GM21737 (cell line): ENCODE results near the gene GRM7.

Experiments
- ATAC-seq: cut with Tn5 transposase; IDR thresholded peaks from one replicate; pipeline ENCODE4 v1.9.1; 2021; ENCODE audit warnings: mild to moderate bottlenecking, moderate library complexity; ENCODE audit not compliant: unreplicated experiment

GRM7 gene

GRCh38 chr3:7215706-7216105 lies 354.8 kb downstream of the GRM7 start:
- no peak for ATAC-seq

DNA sequence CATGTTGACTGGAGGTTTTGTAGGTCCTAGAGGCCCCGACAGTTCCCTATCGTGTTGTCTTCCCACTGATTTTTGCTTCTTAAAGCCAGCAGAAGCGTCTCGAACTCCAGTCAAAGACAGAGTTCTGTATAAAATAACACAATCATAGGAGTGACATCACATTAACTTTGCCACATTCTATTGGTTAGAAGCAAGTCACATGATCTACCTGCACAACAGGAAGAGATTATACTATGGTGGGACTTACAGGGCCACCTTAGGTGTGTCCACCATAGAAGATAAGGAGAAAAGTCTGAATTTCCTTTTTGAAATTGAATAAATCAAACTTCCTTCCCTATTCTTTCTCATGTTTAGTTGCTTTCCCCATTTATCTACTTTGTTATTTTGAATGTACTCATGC lies 365.5 kb downstream of the GRM7 start:
- no peak for ATAC-seq

- no peak for ATAC-seq
Measured at GRCh38 chr3:7238565-7239295, 377.8 kb downstream of the GRM7 start.

DNA sequence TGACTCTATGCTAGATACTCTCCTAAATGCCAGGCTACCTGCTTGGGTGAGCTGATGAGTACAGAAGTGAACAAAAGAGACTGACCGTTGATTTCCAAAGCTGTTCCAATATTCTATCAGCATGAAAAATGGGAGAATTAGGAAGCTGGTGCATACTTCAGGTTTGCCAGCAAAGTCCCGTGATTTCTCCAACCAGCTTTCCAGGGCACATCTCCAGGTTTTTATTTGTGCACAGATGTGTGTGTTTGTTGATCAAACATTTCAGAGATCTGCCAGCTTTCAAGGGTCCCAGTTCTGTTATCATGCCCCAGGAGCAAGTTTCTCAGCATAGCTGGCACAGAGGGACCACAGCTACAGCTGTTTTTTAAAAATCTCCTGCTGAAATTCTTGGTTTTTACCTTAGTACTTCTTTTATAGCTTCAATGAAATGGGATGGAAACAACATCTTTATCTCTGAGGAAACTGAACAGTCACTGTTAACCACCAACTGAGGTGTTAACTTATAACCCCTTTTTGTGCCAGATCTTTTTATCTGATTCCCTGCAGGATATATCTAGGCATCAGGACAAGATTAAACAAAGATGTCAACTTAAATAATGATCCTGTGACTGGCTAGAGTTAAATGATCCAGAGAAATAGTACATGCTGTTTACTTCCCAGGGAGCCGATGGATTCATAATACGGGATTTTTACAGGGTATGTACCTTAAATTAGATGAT lies 380.8 kb downstream of the GRM7 start:
- no peak for ATAC-seq

DNA sequence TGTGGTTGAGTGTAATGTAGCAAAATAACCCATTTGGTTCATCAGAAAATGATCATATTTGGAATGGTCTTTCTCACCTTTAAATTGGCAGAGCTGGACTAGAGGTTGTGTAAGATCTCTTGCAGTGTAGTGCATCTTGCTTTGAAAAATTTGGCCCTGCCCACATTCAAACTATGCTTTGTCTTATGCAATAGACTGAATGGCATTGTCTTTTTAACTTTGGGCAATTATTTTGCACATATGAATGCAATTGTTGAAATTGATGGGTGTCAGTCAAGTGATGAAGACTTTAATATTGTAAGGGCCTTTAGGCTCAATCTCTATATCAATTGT lies 381.4 kb downstream of the GRM7 start:
- ATAC-seq: no peak

DNA sequence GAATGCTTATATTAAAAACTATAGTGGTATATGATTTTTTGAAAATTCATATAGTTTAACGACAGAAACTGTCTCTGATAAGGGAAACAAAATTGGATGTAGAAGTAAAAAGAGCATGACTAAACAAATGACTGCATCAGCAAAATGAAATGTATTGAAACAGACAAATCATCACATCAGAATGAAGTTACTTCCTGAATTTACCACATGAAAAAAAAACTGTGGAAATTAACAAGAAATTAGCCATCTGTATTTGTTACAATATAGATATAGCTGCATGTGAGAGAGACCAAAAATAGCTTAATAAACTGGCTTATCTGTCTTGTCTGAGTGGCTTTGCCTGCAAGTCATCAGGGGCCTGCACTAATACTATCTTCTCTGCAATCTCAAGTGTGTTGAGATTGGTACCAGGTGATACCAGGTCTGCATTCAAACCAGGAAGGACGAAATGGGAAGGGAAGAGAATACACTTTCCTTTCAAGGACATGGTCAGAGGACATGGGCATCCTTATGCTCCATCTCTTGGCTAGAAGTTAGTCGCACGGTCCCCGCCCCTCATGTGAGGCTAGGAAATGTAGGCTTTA lies 388.7 kb downstream of the GRM7 start:
- ATAC-seq: no peak

- no peak for ATAC-seq
Measured at GRCh38 chr3:7254251-7254650, 393.3 kb downstream of the GRM7 start.

DNA sequence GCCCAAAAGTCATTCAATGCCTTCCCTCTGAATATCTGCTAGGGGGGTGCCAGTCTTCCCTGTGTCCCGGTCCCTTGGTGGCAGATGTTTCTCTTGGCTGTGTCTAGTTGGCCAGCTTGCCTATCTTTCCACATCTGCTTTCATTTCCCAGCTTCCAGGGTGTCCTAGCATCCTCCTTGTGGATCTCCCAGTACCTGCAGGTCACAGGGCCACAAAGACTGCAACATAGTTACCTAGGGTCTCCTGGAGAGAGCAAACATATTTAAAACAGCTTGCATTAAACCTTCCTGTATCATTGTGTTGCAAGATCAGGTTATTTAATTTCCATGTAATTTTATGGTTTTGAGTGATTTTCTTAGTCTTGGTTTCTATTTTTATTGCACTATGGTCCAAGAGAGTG lies 400.1 kb downstream of the GRM7 start:
- ATAC-seq: no peak

DNA sequence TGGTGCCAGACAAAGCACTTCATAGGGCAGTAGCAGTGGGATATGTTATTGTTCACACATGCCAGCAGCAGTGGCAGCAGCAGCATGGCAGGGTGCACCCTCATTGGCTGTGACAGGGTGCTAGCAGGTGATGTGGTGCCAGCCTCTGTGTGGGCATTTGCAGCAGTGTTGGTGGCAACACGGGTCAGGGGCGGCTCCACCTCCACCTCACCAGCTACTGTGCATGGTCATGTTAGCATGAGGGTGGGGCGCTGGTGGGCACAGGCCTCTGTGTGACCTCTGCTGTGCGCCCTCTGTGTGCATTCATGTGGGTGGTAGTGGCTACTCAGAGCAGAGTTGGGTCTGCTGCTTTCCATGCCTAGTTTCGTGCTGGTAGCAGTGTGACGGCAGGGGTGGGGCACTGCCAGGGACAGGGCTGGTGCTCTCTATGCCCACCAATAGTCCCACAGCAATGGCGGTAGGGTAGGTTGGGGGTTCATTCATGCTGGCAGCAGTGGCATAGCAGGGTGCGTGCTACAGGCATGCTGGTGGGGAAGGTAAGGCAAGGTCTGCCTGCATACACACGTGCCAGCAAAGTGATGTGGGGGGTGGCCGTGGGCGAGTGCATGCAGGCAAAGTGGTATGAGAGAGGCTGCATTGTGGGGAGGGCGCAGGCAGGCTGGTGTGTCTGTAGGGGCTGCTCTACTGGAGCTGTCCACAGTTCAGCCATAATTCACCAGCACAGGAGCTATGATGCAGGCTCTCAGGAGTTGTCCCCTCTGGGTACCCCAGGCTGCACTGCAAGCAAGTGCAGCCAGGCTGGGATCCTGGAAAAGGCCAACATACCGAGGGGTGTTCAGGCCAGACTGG lies 402.7 kb downstream of the GRM7 start:
- no peak for ATAC-seq

DNA sequence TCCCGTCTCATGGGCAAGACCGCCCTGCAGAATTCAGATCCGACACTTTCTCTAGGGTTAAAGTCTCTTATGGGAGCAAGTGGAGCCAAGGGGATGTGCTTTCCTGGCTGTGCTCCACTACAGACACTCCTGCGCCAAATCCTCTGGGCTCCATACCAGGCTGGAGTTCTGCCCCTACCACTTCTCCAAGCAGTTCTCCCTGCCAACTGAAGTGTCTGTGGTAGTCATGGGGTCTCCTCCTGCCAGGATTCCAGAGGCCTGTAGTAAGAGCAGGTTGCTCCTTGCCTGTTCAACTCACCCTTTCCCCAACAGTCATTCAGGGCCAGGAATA lies 403.2 kb downstream of the GRM7 start:
- no peak for ATAC-seq

DNA sequence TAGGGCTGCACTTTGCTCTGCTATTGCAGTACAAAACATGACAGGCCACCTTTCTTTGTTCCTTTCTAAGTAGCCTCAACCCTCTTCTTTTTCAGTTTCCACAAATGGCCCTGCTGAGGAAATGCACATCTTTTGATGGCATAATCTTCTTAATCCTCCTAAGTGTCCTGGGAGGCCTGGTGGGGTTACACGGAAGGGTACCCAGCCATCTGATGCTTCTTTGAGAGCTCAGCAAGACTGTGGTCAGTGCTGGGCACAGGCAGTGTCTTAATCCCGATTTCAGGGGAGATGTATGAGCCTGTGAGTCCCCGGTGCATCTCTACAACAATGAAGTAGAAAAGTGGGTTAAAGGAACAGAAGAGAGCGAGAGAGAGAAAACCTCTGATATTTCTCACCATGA lies 404.8 kb downstream of the GRM7 start:
- no peak for ATAC-seq

- ATAC-seq: no peak
Measured at GRCh38 chr3:7266551-7266950, 405.6 kb downstream of the GRM7 start.

- ATAC-seq: no peak
Measured at GRCh38 chr3:7270731-7271130, 409.8 kb downstream of the GRM7 start.

DNA sequence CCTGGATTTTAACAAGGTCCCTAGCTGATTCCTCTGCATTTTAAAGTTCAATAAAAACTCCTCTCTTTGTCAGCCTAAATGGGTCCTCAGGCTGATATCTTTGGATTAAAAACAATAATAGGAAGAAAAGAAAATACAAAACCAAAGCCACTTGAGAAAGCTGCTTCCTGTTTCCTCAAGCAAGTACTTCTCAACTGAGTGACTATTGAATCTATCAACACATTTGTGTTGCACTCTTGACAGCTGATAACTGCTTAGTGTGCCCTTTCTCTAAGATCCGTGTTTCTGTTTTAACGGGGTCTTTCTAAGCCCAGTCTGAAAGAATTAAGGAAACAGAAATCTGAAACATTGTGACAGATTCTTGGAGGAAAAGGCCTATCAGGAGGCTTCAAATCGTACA lies 410.7 kb downstream of the GRM7 start:
- no peak for ATAC-seq

- ATAC-seq: no peak
Measured at GRCh38 chr3:7272203-7272602, 411.3 kb downstream of the GRM7 start.

- ATAC-seq: no peak
Measured at GRCh38 chr3:7275396-7275795, 414.5 kb downstream of the GRM7 start.

DNA sequence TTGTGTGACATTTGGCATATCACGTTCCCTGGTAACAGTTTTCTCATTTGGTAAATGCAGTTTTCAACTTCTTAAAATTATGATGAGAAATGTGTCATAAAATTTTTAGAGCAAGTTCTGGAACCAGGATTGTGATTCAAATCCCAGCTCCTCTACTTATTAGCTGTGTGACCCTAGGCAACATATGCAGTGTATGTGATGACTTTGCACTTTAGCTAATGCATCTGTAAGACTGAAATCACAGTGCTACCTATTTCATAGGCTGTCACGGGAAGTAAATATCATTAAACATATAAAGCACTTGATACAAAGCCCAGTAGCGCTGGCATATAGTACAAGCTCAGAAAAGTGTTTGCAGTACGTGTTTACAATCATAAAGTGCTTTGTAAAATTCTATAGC lies 419.4 kb downstream of the GRM7 start:
- ATAC-seq: no peak

DNA sequence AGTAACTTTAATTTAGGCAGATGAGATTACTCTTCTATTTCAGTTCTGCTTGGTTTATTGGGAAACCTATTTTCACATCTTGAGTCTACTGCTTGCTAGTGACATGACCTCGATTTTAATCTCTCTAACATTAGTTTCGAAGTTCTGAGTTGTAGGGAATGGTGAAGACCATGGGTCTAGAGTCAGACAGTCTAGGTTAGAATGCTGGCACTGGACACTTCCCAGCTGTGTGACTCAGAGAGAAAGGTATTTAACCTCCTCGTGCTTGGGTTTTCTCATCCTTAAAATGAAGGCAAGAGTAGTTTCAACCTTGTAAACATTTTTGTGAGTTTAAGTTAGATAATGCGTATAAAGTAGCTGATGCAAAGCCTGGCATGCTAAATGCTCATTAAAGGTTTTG lies 422.1 kb downstream of the GRM7 start:
- ATAC-seq: no peak

GRCh38 chr3:7285505-7285904 lies 424.6 kb downstream of the GRM7 start:
- ATAC-seq: no peak

DNA sequence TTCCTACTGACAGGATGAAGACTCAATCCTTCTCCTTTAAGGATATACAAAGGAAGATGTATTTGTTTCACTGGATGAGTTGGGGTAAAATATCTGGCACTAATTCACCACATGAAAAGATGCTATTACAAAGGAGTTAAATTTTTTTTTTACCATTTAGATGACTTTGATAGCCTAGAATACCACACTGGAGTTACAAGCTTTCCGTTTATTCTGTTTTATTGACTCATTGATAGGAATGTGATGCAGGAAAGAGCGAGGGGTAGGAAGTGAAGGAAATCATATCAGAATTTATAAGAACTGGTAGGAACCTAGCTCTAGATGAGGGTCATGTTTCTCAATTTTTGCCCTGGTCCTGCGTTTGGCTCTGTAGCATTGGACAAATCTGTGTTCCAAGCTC lies 427.2 kb downstream of the GRM7 start:
- ATAC-seq: no peak

- no peak for ATAC-seq
Measured at GRCh38 chr3:7289121-7289520, 428.2 kb downstream of the GRM7 start.
